ENCODE results near the gene C1QTNF12. TPM values are rescaled to one million over a fixed set of nuclear protein-coding genes. Genes with fewer than 3 reads are reported as not detected.

The C1QTNF12 gene
- total RNA-seq, 2 donors from 2014 or later: 21.3 to 34.2 TPM

- Histone ChIP-seq H3K27ac (peak overlapping the region; percentile 90), H3K27me3 (no peaks in the 10 kb centered on the region), H3K4me3 (peak overlapping the region; percentile 93), H3K9me3 (no peaks in the 10 kb centered on the region), H3K4me1 (peaks cover 14% of the 10 kb centered on the region), H3K36me3 (peaks cover 10% of the 10 kb centered on the region), H3K9ac (ENCODE audit: low read depth in 2 of 2, low read length in 2 of 2) (peak overlapping the region; percentile 99 to 100)
- peak; percentile 77 for DNase-seq
- TF ChIP-seq CTCF (IDR thresholded peaks at IDR 0.05): no peak
- intact Hi-C loops (cut with DNase I): no loop called here
Observed at GRCh38 chr1:1230656-1231399, 15.7 kb downstream of the C1QTNF12 start.

- Histone ChIP-seq H3K4me1 (peaks cover 14% of the 10 kb centered on the region), H3K27me3 (no peaks in the 10 kb centered on the region), H3K9ac (ENCODE audit: low read depth in 2 of 2, low read length in 2 of 2) (no peak overlapping the region), H3K27ac (no peak overlapping the region), H3K36me3 (peaks cover 10% of the 10 kb centered on the region), H3K9me3 (no peaks in the 10 kb centered on the region), H3K4me3 (no peak overlapping the region)
- no peak for TF ChIP-seq CTCF (IDR thresholded peaks at IDR 0.05)
- intact Hi-C loops (cut with DNase I): loop anchor here (10.0 kb wide), 1 partner anchor 55 kb away; the partner anchor contains the start of gene TTLL10
- no peak for DNase-seq
Observed at GRCh38 chr1:1229770-1230169, 16.8 kb downstream of the C1QTNF12 start.

DNA sequence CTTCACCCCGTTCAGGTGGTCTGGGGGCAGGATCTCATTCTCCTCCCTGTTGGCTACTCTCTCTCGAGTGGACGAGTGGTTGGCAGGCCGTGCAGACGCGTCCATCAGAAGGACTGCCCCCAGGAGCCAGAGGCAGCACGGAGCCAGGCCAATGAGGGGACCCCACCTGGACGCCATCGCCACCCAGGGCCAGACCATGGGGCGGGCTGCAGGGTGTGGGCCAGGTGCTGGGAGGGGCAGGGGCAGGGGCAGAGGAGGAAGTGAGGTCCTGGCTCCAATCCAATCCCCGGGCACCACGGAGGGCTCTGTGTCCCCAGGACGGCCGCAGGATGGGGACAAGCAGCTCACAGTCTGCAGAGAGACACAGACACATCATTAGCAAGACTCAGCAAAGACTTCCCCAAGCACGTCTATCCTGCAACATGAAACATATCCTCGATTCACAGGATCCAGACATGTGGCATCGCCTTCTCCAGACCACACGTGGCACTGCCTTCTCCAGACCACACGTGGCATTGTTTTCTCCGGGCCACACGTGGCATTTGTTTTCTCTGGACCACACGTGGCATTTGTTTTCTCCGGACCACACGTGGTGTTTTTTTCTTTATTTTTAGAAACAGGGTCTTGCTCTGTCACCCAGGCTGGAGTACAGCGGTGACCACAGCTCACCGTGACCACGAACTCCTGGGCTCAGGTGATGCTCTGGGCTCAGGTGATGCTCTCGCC lies 17.8 kb downstream of the C1QTNF12 start:
- H3K4me1 ChIP-seq: peaks cover 14% of the 10 kb centered on the region
- no peaks in the 10 kb centered on the region for H3K9me3 ChIP-seq
- H3K27ac ChIP-seq: no peak overlapping the region
- H3K27me3 ChIP-seq: no peaks in the 10 kb centered on the region
- intact Hi-C loops (cut with DNase I): loop anchor here (10.0 kb wide), 1 partner anchor 54 kb away; the partner anchor contains the start of gene TTLL10
- peaks cover 10% of the 10 kb centered on the region for H3K36me3 ChIP-seq
- no peak for DNase-seq
- H3K9ac ChIP-seq (ENCODE audit: low read depth in 2 of 2, low read length in 2 of 2): no peak overlapping the region
- no peak overlapping the region for H3K4me3 ChIP-seq
- no peak for TF ChIP-seq CTCF (IDR thresholded peaks at IDR 0.05)

DNA sequence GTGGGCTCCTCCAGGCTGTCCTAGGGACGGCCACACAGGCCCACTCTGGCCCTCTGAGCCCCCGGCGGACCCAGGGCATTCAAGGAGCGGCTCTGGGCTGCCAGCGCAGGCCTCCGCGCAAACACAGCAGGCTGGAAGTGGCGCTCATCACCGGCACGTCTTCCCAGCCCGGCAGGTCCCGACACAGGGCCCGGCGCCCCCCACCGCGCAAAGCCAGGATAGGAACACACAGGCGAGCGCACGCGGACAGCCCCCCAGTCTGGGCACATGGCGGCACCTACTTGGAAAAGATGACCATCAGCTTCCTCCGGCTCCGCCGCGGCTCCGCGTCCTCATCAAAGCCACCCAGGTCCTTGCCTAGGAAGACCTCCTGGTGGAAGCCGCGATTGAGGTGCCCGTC lies 18.3 kb downstream of the C1QTNF12 start:
- no peak for TF ChIP-seq CTCF (IDR thresholded peaks at IDR 0.05)
- no peak overlapping the region for H3K27ac ChIP-seq
- H3K9me3 ChIP-seq: no peaks in the 10 kb centered on the region
- H3K4me1 ChIP-seq: peaks cover 14% of the 10 kb centered on the region
- intact Hi-C loops (cut with DNase I): loop anchor here (10.0 kb wide), 1 partner anchor 53 kb away; the partner anchor contains the start of gene TTLL10
- H3K36me3 ChIP-seq: peaks cover 10% of the 10 kb centered on the region
- no peak overlapping the region for H3K9ac ChIP-seq (ENCODE audit: low read depth in 2 of 2, low read length in 2 of 2)
- H3K4me3 ChIP-seq: no peak overlapping the region
- DNase-seq: no peak
- H3K27me3 ChIP-seq: no peaks in the 10 kb centered on the region

DNA sequence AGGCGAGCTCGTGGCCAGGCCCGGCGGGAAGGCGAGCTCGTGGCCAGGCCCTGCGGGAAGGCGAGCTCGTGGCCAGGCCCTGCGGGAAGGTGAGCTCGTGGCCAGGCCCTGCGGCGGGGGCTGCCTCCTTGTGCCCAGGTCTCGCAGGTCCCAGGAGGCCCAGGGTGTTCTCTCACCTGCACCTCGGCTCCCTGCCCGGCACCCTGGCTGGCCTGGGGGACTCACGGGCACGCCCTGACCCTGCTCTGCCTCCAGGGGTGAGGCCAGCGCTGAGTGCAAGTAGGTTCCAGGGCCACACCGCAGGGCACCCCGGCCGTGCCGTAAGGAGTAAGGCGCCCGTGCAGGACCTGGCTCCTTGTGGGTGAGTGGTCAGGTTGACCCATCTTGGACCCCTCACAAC lies 19.1 kb downstream of the C1QTNF12 start:
- no peak for DNase-seq

More for the DNA sequence above, 19.1 kb downstream of the C1QTNF12 start:
- peaks cover 10% of the 10 kb centered on the region for H3K36me3 ChIP-seq
- TF ChIP-seq CTCF (IDR thresholded peaks at IDR 0.05): no peak
- H3K4me1 ChIP-seq: peaks cover 15% of the 10 kb centered on the region
- H3K9ac ChIP-seq (ENCODE audit: low read depth in 2 of 2, low read length in 2 of 2): no peak overlapping the region
- no peak overlapping the region for H3K27ac ChIP-seq
- no peaks in the 10 kb centered on the region for H3K27me3 ChIP-seq
- no peaks in the 10 kb centered on the region for H3K9me3 ChIP-seq
- intact Hi-C loops (cut with DNase I): loop anchor here (10.0 kb wide), 1 partner anchor 53 kb away; the partner anchor contains the start of gene TTLL10
- no peak overlapping the region for H3K4me3 ChIP-seq

All from colonic mucosa (tissue), 4 donors.